Neural progenitor cell (in vitro differentiated cells): Measurements from ENCODE around the gene TCF19. TPM values are rescaled to one million over a fixed set of nuclear protein-coding genes. Genes with fewer than 3 reads are reported as not detected.
A peak's percentile ranks its signal among the peaks of the same experiment; 100 is the strongest.
"Not testable (repeated sequence)": the region's sequence is repeated elsewhere in the genome, so short reads cannot be mapped to it uniquely, and the experiment has no call there.

Source experiments
- DNase-seq: peaks from one replicate; pipeline ENCODE4 v3.0.0-alpha.2; 2016; ENCODE audit warnings: low spot score
- H2AFZ ChIP-seq: fragments of 200-600 bp; sonication (generic); replicated peaks from 2 replicates; pipeline ENCODE4 v1.6.1; 2016; ENCODE audit warnings: antibody characterized with exemption
- H3F3A ChIP-seq: fragments of 200-600 bp; sonication (generic); 2 replicates; pipeline ENCODE4 v1.6.1; 2016; ENCODE audit warnings: antibody characterized with exemption, low read depth
- H3K27ac ChIP-seq: fragments of 200-600 bp; sonication (generic); 2 replicates; pipeline ENCODE4 v1.5.1; 2016; ENCODE audit warnings: mild to moderate bottlenecking
- H3K27me3 ChIP-seq: fragments of 200-600 bp; sonication (generic); 2 replicates; pipeline ENCODE4 v1.6.1; 2016; ENCODE audit warnings: mild to moderate bottlenecking, moderate library complexity
- H3K36me3 ChIP-seq: fragments of 200-600 bp; sonication (generic); 2 replicates; pipeline ENCODE4 v1.5.1; 2016
- H3K4me1 ChIP-seq: fragments of 200-600 bp; sonication (generic); 2 replicates; pipeline ENCODE4 v1.6.1; 2016; ENCODE audit warnings: mixed run types
- H3K4me2 ChIP-seq: fragments of 200-600 bp; sonication (generic); 2 replicates; pipeline ENCODE4 v1.6.1; 2016
- H3K4me3 ChIP-seq: fragments of 200-600 bp; sonication (generic); 2 replicates; pipeline ENCODE4 v1.5.1; 2016
- H3K79me2 ChIP-seq: fragments of 200-600 bp; sonication (generic); 2 replicates; pipeline ENCODE4 v1.6.1; 2016; ENCODE audit warnings: low read depth
- H3K9ac ChIP-seq: fragments of 200-600 bp; sonication (generic); 2 replicates; pipeline ENCODE4 v1.6.1; 2016
- H3K9me3 ChIP-seq: fragments of 200-600 bp; sonication (generic); 2 replicates; pipeline ENCODE4 v1.5.1; 2016; ENCODE audit warnings: low read depth
- H4K20me1 ChIP-seq: fragments of 200-600 bp; sonication (generic); 2 replicates; pipeline ENCODE4 v1.6.1; 2016; ENCODE audit warnings: low read depth
- H3K27ac Mint-ChIP-seq: 3 replicates; pipeline ENCODE4 v1.8.0; 2021; ENCODE audit warnings: mixed read lengths
- H3K27me3 Mint-ChIP-seq: 2 replicates; pipeline ENCODE4 v1.8.0; 2022; ENCODE audit warnings: low read depth, mild to moderate bottlenecking, inconsistent platforms, moderate library complexity, mixed read lengths; ENCODE audit not compliant: insufficient read depth
- H3K36me3 Mint-ChIP-seq: 3 replicates; pipeline ENCODE4 v1.8.0; 2021; ENCODE audit warnings: mixed read lengths
- H3K4me1 Mint-ChIP-seq: 3 replicates; pipeline ENCODE4 v1.8.0; 2021; ENCODE audit warnings: mixed read lengths
- H3K4me3 Mint-ChIP-seq: 3 replicates; pipeline ENCODE4 v1.8.0; 2021; ENCODE audit warnings: mild to moderate bottlenecking, moderate library complexity, mixed read lengths
- H3K9me3 Mint-ChIP-seq: 3 replicates; pipeline ENCODE4 v1.8.0; 2020; ENCODE audit warnings: mixed read lengths
- CTCF ChIP-seq: fragments of 200-600 bp; sonication (generic); IDR thresholded peaks from 2 replicates; pipeline ENCODE4 v1.5.1; 2017; ENCODE audit warnings: antibody characterized with exemption, mild to moderate bottlenecking
- EZH2 ChIP-seq: fragments of 200-600 bp; sonication (generic); IDR thresholded peaks from 2 replicates; pipeline ENCODE4 v1.6.1; 2017; ENCODE audit warnings: antibody characterized with exemption, mild to moderate bottlenecking, moderate library complexity
- EZH2phosphoT487 ChIP-seq: fragments of 200-600 bp; sonication (generic); IDR thresholded peaks from 2 replicates; pipeline ENCODE4 v1.6.1; 2017; ENCODE audit warnings: antibody characterized with exemption
- total RNA-seq: library from RNA; depleted of rRNA; stranded (reverse); fragments of >200 nt; gene quantifications from 2 replicates; pipeline ENCODE4 v1.2.3, GENCODE V29; 2015; ENCODE audit warnings: low replicate concordance

TCF19 gene
- total RNA-seq, 1 donor from 2014 or later: 6.2 TPM

- not testable (repeated sequence) for H3K27ac Mint-ChIP-seq, H3K4me3 Mint-ChIP-seq, H3K27ac ChIP-seq, H3K9ac ChIP-seq, DNase-seq, H4K20me1 ChIP-seq, H2AFZ ChIP-seq, H3K36me3 ChIP-seq, H3K79me2 ChIP-seq, H3K4me3 ChIP-seq, H3K36me3 Mint-ChIP-seq, H3K4me2 ChIP-seq, H3K9me3 ChIP-seq, H3K9me3 Mint-ChIP-seq
- peaks cover 13% of the 10 kb centered on the region for H3F3A ChIP-seq
- TF ChIP-seq EZH2phosphoT487: peak; percentile 37
- Mint-ChIP-seq H3K4me1 (peaks cover 25% of the 10 kb centered on the region), H3K27me3 (peaks cover 12% of the 10 kb centered on the region)
- peaks cover 40% of the 10 kb centered on the region for H3K27me3 ChIP-seq
- H3K4me1 ChIP-seq: peaks cover 19% of the 10 kb centered on the region
Observed at GRCh38 chr6:31169858-31170599, 11.6 kb downstream of the TCF19 start.

GRCh38 chr6:31170600-31170881 is 12.2 kb downstream of the TCF19 start, which contains the start of gene POU5F1:
Gene POU5F1 (minus strand): TSS chr6:31170682. CDS start chr6:31170620, 62 bp downstream.
- no peak within 1 kb of the TSS for H3K4me3 ChIP-seq
- H3K27me3 Mint-ChIP-seq: peaks cover 12% of the 10 kb centered on the region
- H3K4me2 ChIP-seq: no peak within 1 kb of the TSS
- H3K27me3 ChIP-seq: peaks cover 40% of the 10 kb centered on the region
- peaks cover 13% of the 10 kb centered on the region for H3F3A ChIP-seq
- H3K4me3 Mint-ChIP-seq: no peak within 1 kb of the TSS
- TF ChIP-seq CTCF: no peak
- TF ChIP-seq EZH2: no peak
- TF ChIP-seq EZH2phosphoT487: no peak
- no peaks in the 10 kb centered on the region for H4K20me1 ChIP-seq
- H3K4me1 Mint-ChIP-seq: peaks cover 25% of the 10 kb centered on the region
- no peaks in the 10 kb centered on the region for H3K36me3 ChIP-seq
- no peak within 1 kb of the TSS for H3K9ac ChIP-seq
- H3K79me2 ChIP-seq: no peaks in the 10 kb centered on the region
- no peak within 1 kb of the TSS for H3K27ac Mint-ChIP-seq
- H3K27ac ChIP-seq: no peak within 1 kb of the TSS
- H3K36me3 Mint-ChIP-seq: peaks cover 2% of the 10 kb centered on the region
- H3K4me1 ChIP-seq: peaks cover 19% of the 10 kb centered on the region
- H3K9me3 ChIP-seq: no peaks in the 10 kb centered on the region
- H2AFZ ChIP-seq: no peak within 1 kb of the TSS
- DNase-seq: no peak
- H3K9me3 Mint-ChIP-seq: no peaks in the 10 kb centered on the region

DNA sequence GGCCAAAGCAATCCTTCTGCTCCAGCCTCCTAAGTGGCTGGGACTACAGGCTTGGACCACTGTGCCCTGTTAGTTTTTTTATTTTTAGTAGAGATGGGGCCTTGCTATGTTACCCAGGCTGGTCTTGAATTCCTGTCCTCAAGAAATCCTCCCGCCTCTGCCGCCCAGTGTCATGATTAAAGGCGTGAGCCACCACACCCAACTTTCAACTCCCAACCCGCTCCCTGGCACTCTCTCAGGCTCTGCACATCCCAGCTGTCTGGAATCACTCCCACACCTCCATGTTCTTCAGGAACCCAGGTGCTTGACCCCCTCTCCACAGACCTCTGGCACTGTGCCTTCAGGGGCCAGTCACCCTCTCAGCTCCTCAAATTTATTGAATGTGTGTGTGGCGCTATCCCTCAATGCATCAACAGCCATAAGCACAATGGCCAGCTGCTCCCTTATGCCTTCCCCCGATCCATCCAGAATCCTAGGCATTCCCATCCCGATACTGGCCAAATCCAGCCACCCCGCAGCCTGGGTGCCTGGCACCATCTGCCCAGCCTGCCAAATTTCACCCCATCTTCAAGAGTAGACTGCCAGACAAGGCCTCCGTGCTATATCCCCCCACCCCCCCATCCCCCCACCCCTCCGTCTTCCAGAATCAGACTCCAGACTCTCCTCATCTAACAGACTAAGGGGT is 12.7 kb downstream of the TCF19 start:
- Mint-ChIP-seq H3K27ac (no peak overlapping the region), H3K4me1 (peaks cover 25% of the 10 kb centered on the region), H3K9me3 (no peaks in the 10 kb centered on the region), H3K36me3 (no peaks in the 10 kb centered on the region), H3K4me3 (no peak overlapping the region), H3K27me3 (peaks cover 8% of the 10 kb centered on the region)
- H3K9ac ChIP-seq: no peak overlapping the region
- H3F3A ChIP-seq: peaks cover 13% of the 10 kb centered on the region
- no peak for TF ChIP-seq EZH2
- H3K27ac ChIP-seq: no peak overlapping the region
- no peaks in the 10 kb centered on the region for H4K20me1 ChIP-seq
- peaks cover 40% of the 10 kb centered on the region for H3K27me3 ChIP-seq
- no peak for DNase-seq
- H3K36me3 ChIP-seq: no peaks in the 10 kb centered on the region
- peaks cover 19% of the 10 kb centered on the region for H3K4me1 ChIP-seq
- H3K4me2 ChIP-seq: no peak overlapping the region
- H3K79me2 ChIP-seq: no peaks in the 10 kb centered on the region
- H2AFZ ChIP-seq: no peak overlapping the region
- no peaks in the 10 kb centered on the region for H3K9me3 ChIP-seq
- no peak overlapping the region for H3K4me3 ChIP-seq

GRCh38 chr6:31171931-31172905 is 13.8 kb downstream of the TCF19 start:
- peaks cover 13% of the 10 kb centered on the region for H3F3A ChIP-seq
- DNase-seq: peak; percentile 36
- no peaks in the 10 kb centered on the region for H3K79me2 ChIP-seq
- H3K27me3 ChIP-seq: peaks cover 40% of the 10 kb centered on the region
- peak overlapping the region; percentile 39 for H3K4me2 ChIP-seq
- no peak for TF ChIP-seq EZH2
- TF ChIP-seq CTCF: no peak
- TF ChIP-seq EZH2phosphoT487: no peak
- no peak overlapping the region for H3K27ac ChIP-seq
- no peak overlapping the region for H3K4me3 ChIP-seq
- peaks cover 19% of the 10 kb centered on the region for H3K4me1 ChIP-seq
- Mint-ChIP-seq H3K4me3 (no peak overlapping the region), H3K9me3 (no peaks in the 10 kb centered on the region), H3K27me3 (peaks cover 8% of the 10 kb centered on the region), H3K27ac (peak overlapping the region; percentile 92), H3K4me1 (peaks cover 25% of the 10 kb centered on the region), H3K36me3 (no peaks in the 10 kb centered on the region)
- H3K9ac ChIP-seq: no peak overlapping the region
- no peaks in the 10 kb centered on the region for H3K9me3 ChIP-seq
- H4K20me1 ChIP-seq: no peaks in the 10 kb centered on the region
- no peaks in the 10 kb centered on the region for H3K36me3 ChIP-seq
- H2AFZ ChIP-seq: peak overlapping the region; percentile 63
